ENCODE measurements around the gene PAFAH2.
"Not testable (repeated sequence)": the region's sequence is repeated elsewhere in the genome, so short reads cannot be mapped to it uniquely, and the experiment has no call there.

PAFAH2 gene

GRCh38 chr1:25979210-25979609 is 18.7 kb downstream of the PAFAH2 start:
- DNase-seq (ENCODE audit: low spot score) = no peak

GRCh38 chr1:25978403-25978802 is 19.5 kb downstream of the PAFAH2 start:
- DNase-seq (ENCODE audit: low spot score) = no peak

- no peak for DNase-seq (ENCODE audit: low spot score)
These were observed 20.1 kb downstream of the PAFAH2 start for GRCh38 chr1:25977801-25978200.

GRCh38 chr1:25973610-25974321 is 24.1 kb downstream of the PAFAH2 start:
- no peak for DNase-seq (ENCODE audit: low spot score)

GRCh38 chr1:25971811-25972180 is 26.1 kb downstream of the PAFAH2 start:
- no peak for DNase-seq (ENCODE audit: low spot score)

GRCh38 chr1:25971066-25971810 is 26.6 kb downstream of the PAFAH2 start:
- no peak for DNase-seq (ENCODE audit: low spot score)

- no peak for DNase-seq (ENCODE audit: low spot score)
These were observed 30.6 kb downstream of the PAFAH2 start for GRCh38 chr1:25967308-25967707.

GRCh38 chr1:25959611-25960010 is 38.3 kb downstream of the PAFAH2 start:
- no peak for DNase-seq (ENCODE audit: low spot score)

GRCh38 chr1:25958465-25958864 is 39.4 kb downstream of the PAFAH2 start:
- DNase-seq (ENCODE audit: low spot score) = no peak

GRCh38 chr1:25955553-25955952 is 42.3 kb downstream of the PAFAH2 start:
- no peak for DNase-seq (ENCODE audit: low spot score)

- no peak for DNase-seq (ENCODE audit: low spot score)
These were observed 43.5 kb downstream of the PAFAH2 start for GRCh38 chr1:25954282-25954938.

- no peak for DNase-seq (ENCODE audit: low spot score)
These were observed 44.9 kb downstream of the PAFAH2 start for GRCh38 chr1:25952841-25953401.

- DNase-seq (ENCODE audit: low spot score) = no peak
These were observed 49.2 kb downstream of the PAFAH2 start for GRCh38 chr1:25948641-25949040.

GRCh38 chr1:25947027-25947426 is 50.8 kb downstream of the PAFAH2 start:
- no peak for DNase-seq (ENCODE audit: low spot score)

- no peak for DNase-seq (ENCODE audit: low spot score)
These were observed 52.1 kb downstream of the PAFAH2 start for GRCh38 chr1:25945761-25946160.

GRCh38 chr1:25944986-25945385 is 52.9 kb downstream of the PAFAH2 start:
- no peak for DNase-seq (ENCODE audit: low spot score)

GRCh38 chr1:25943511-25943910 is 54.4 kb downstream of the PAFAH2 start:
- not testable (repeated sequence) for DNase-seq (ENCODE audit: low spot score)

- DNase-seq (ENCODE audit: low spot score) = no peak
These were observed 60.9 kb downstream of the PAFAH2 start for GRCh38 chr1:25936947-25937346.

- no peak for DNase-seq (ENCODE audit: low spot score)
These were observed 64.1 kb downstream of the PAFAH2 start for GRCh38 chr1:25933479-25934365.

GRCh38 chr1:25932811-25933400 is 65.0 kb downstream of the PAFAH2 start:
- not testable (repeated sequence) for DNase-seq (ENCODE audit: low spot score)

GRCh38 chr1:25932321-25932720 is 65.5 kb downstream of the PAFAH2 start:
- no peak for DNase-seq (ENCODE audit: low spot score)

Measured in ecto neural progenitor cell (in vitro differentiated cells).